ENCODE data around the gene MOSPD3.

The MOSPD3 gene

DNA sequence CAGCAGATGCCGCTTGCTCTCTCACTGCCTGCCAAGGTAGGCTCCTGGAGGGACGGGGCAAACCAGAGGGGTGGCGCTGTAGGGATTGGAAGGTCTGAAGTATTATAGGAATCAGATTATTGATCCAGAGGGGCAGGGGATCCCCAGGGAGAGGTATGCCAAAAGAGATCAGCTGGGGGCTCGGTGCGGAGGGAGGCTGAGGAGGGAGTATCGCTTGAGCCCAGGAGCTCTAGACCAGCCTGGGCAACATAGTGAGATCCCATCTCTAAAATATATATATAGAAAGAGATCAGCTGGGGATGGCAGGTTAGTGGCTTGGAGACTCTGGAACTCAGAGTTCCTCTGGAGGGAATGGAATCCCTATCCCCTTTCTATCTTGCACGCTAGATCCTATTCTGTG, 17.2 kb upstream of the MOSPD3 start:
- H3K36me3 ChIP-seq = no peaks in the 10 kb centered on the region
- TF ChIP-seq, protein P1, sequence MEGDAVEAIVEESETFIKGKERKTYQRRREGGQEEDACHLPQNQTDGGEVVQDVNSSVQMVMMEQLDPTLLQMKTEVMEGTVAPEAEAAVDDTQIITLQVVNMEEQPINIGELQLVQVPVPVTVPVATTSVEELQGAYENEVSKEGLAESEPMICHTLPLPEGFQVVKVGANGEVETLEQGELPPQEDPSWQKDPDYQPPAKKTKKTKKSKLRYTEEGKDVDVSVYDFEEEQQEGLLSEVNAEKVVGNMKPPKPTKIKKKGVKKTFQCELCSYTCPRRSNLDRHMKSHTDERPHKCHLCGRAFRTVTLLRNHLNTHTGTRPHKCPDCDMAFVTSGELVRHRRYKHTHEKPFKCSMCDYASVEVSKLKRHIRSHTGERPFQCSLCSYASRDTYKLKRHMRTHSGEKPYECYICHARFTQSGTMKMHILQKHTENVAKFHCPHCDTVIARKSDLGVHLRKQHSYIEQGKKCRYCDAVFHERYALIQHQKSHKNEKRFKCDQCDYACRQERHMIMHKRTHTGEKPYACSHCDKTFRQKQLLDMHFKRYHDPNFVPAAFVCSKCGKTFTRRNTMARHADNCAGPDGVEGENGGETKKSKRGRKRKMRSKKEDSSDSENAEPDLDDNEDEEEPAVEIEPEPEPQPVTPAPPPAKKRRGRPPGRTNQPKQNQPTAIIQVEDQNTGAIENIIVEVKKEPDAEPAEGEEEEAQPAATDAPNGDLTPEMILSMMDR (IDR thresholded peaks at IDR 0.05) = no peak
- H3K27me3 ChIP-seq = peaks cover 17% of the 10 kb centered on the region
- no peaks in the 10 kb centered on the region for H3K4me1 ChIP-seq (ENCODE audit: control insufficient read depth in 1 of 2, insufficient read depth in 1 of 2, low read depth in 1 of 2, low read length in 1 of 2)
- no peak overlapping the region for H3K4me3 ChIP-seq (ENCODE audit: low read depth in 1 of 2, low read length in 1 of 2)
- H3K27ac ChIP-seq = no peak overlapping the region
- no peaks in the 10 kb centered on the region for H3K9me3 ChIP-seq

DNA sequence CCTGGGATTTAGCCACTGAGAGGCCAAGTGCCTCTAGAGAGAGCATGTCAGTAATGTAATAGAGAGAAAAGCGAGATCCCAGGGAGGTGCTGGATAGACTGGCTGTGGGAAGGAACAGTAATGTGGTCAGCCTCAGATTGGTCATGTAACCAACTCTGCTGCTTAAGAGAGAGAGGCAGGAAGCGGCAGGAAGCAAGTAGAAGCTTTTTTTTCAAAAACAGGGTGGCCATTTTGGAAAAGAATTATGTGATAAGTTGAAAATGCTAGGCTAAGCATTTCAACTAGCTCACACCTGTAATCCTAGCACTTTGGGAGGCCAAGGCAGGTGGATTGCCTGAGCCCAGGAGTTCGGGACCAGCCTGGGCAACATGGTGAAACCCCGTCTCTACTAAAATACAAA, 13.9 kb upstream of the MOSPD3 start:
- Histone ChIP-seq H3K9me3 (no peaks in the 10 kb centered on the region), H3K27ac (no peak overlapping the region), H3K4me1 (ENCODE audit: control insufficient read depth in 1 of 2, insufficient read depth in 1 of 2, low read depth in 1 of 2, low read length in 1 of 2) (peaks cover under 1 to 1% of the 10 kb centered on the region in 2 experiments), H3K27me3 (peaks cover 30% of the 10 kb centered on the region), H3K4me3 (ENCODE audit: low read depth in 1 of 2, low read length in 1 of 2) (no peak overlapping the region), H3K36me3 (no peaks in the 10 kb centered on the region)
- TF ChIP-seq, protein P1 (IDR thresholded peaks at IDR 0.05) = no peak

DNA sequence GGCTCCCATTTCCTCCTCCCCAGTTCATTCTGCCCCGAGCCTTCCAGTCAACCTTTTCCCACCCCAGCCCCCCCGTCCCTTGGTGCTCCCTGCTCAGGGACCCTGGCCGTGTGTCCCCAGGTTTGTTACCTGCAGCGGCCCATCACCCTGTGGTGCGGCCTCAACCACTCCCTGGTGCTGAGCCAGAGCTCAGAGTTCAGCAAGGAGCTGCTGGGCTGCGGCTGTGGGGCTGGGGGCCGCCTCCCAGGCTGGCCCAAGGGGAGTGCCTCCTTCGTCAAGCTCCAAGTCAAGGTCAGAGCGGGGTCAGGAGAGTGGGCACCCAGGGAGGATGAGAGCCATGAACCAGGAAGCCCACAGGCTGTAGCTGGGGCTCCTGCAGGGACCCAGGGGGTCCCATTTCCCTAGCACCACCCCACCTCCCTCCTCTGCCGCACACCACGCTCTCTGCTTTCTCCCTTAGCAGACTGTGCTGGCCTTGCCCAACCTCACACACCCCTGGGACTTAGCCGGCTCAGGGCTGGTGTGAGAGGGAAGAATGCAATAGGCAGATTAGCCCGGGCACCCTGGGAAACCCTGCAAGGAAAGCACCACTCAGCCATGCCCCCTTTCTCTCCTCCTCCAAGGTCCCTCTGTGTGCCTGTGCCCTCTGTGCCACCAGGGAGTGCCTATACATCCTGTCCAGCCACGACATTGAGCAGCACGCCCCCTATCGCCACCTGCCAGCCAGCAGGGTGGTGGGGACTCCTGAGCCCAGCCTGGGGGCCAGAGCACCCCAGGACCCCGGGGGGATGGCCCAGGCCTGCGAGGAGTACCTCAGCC, 12.2 kb upstream of the MOSPD3 start:
- Histone ChIP-seq H3K27ac (no peak overlapping the region), H3K4me3 (ENCODE audit: low read depth in 1 of 2, low read length in 1 of 2) (no peak overlapping the region)

DNA sequence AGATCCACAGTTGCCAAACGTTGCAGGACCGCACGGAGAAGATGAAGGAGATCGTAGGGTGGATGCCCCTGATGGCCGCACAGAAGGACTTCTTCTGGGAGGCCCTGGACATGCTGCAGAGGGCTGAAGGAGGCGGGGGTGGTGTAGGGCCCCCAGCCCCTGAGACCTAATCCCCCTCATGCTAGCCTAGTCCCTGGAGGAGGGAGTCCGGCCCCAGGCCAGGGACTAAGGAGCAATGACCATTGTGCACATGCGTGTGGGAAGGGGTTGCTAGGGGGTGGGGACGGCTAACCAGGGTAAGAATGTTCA, 11.7 kb upstream of the MOSPD3 start:
- H3K4me3 ChIP-seq (ENCODE audit: low read depth in 1 of 2, low read length in 1 of 2) = no peak overlapping the region
- TF ChIP-seq, protein P1 (IDR thresholded peaks at IDR 0.05) = no peak
- H3K4me1 ChIP-seq (ENCODE audit: control insufficient read depth in 1 of 2, insufficient read depth in 1 of 2, low read depth in 1 of 2, low read length in 1 of 2) = peaks cover 20 to 24% of the 10 kb centered on the region in 2 experiments
- H3K9me3 ChIP-seq = no peaks in the 10 kb centered on the region
- H3K27ac ChIP-seq = no peak overlapping the region
- H3K36me3 ChIP-seq = no peaks in the 10 kb centered on the region
- peaks cover 49% of the 10 kb centered on the region for H3K27me3 ChIP-seq

More for the DNA sequence above, 12.2 kb upstream of the MOSPD3 start:
- Histone ChIP-seq H3K27me3 (peaks cover 44% of the 10 kb centered on the region), H3K9me3 (no peaks in the 10 kb centered on the region), H3K36me3 (no peaks in the 10 kb centered on the region), H3K4me1 (ENCODE audit: control insufficient read depth in 1 of 2, insufficient read depth in 1 of 2, low read depth in 1 of 2, low read length in 1 of 2) (peaks cover 14 to 18% of the 10 kb centered on the region in 2 experiments)
- TF ChIP-seq, protein P1 (IDR thresholded peaks at IDR 0.05) = no peak

GRCh38 chr7:100602889-100603725, 9.2 kb upstream of the MOSPD3 start:
- H3K27me3 ChIP-seq = peaks cover 74% of the 10 kb centered on the region
- H3K4me1 ChIP-seq (ENCODE audit: control insufficient read depth in 1 of 2, insufficient read depth in 1 of 2, low read depth in 1 of 2, low read length in 1 of 2) = peaks cover 22 to 25% of the 10 kb centered on the region in 2 experiments
- peak overlapping the region; percentile 81 to 98 for H3K4me3 ChIP-seq (ENCODE audit: low read depth in 1 of 2, low read length in 1 of 2)
- TF ChIP-seq, protein P1 (IDR thresholded peaks at IDR 0.05) = no peak
- H3K9me3 ChIP-seq = no peaks in the 10 kb centered on the region
- H3K27ac ChIP-seq = no peak overlapping the region
- no peaks in the 10 kb centered on the region for H3K36me3 ChIP-seq

Measured in neutrophil (primary cell).